Neural progenitor cell (in vitro differentiated cells): ENCODE measurements around the gene CDC16.

ENCODE experiments used
- CTCF ChIP-seq: fragments of 200-600 bp; sonication (generic); IDR thresholded peaks from 2 replicates; pipeline ENCODE4 v1.5.1; 2017; ENCODE audit warnings: antibody characterized with exemption, mild to moderate bottlenecking
- EZH2phosphoT487 ChIP-seq: fragments of 200-600 bp; sonication (generic); IDR thresholded peaks from 2 replicates; pipeline ENCODE4 v1.6.1; 2017; ENCODE audit warnings: antibody characterized with exemption

- TF ChIP-seq CTCF, result no peak
- TF ChIP-seq EZH2phosphoT487, result no peak
Observed at GRCh38 chr13:114258589-114258988, 23.9 kb downstream of the CDC16 start.
